GM18868 (cell line): Measurements from ENCODE around the gene ARHGEF1.

Source experiments
- ATAC-seq: cut with Tn5 transposase; IDR thresholded peaks from one replicate; pipeline ENCODE4 v1.9.1; 2021; ENCODE audit warnings: mild to moderate bottlenecking, moderate library complexity; ENCODE audit not compliant: unreplicated experiment

The ARHGEF1 gene

DNA sequence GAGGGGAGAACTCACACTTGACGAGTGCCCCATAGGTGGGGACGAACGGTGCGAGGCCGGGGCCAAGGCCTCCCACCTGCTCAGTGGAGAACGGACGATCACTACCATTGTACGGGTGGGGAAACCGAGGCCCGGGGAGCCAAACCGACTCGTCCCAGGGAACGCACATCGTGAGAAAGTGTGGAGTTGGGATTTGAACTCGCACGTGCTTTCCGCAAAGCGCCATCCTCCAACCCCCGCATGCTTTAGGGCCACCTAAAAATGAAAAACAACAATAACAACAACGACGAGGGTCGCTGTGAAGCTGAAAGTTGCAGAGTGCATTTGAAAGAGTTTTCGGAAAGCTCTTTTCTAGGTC, 458 bp downstream of the ARHGEF1 start:
- ATAC-seq = no peak

DNA sequence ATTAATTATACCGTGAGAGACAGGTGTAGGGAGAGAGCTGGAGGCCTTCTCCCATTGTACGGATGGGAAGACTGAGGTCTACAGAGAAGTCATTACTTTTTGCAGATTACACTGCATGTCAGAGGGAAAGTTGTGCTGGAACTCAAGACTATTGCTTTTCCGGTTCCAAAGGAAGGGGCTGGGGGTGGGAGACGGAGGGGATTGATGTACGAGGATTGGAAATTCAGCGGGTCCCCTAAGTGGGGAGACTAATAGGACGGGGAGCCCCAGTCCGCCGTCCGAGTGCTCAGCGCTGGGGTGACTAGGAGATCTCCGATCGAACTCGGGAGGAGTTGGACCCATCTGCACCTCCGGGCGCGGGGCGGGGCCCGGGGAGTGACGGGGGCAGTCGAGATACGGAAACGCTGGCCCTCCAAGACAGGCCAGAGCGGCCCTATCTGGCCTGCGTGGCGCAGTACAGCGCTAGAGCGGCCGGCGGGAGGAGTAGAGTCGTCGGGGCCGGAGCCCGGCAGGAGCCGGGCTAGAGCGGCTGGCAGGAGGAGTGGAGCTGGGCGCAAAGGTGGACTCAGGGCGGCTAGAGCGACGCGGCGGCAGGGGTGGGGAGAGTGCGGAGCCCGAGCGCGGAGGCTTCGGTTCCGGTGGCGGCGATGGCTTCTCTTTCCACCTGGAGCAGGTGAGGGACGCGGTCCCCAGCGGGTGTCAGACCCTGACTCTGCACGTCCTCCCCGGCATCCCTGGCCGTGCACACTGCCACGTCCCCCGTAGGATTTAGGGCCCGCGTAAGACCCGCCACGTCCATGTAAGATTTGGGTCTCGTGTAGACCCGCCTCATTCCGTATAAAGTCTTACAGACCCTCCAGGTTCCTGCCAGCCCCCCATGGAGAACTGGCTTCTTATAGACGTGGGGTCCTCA, 1.1 kb downstream of the ARHGEF1 start:
- peak; percentile 82 for ATAC-seq

DNA sequence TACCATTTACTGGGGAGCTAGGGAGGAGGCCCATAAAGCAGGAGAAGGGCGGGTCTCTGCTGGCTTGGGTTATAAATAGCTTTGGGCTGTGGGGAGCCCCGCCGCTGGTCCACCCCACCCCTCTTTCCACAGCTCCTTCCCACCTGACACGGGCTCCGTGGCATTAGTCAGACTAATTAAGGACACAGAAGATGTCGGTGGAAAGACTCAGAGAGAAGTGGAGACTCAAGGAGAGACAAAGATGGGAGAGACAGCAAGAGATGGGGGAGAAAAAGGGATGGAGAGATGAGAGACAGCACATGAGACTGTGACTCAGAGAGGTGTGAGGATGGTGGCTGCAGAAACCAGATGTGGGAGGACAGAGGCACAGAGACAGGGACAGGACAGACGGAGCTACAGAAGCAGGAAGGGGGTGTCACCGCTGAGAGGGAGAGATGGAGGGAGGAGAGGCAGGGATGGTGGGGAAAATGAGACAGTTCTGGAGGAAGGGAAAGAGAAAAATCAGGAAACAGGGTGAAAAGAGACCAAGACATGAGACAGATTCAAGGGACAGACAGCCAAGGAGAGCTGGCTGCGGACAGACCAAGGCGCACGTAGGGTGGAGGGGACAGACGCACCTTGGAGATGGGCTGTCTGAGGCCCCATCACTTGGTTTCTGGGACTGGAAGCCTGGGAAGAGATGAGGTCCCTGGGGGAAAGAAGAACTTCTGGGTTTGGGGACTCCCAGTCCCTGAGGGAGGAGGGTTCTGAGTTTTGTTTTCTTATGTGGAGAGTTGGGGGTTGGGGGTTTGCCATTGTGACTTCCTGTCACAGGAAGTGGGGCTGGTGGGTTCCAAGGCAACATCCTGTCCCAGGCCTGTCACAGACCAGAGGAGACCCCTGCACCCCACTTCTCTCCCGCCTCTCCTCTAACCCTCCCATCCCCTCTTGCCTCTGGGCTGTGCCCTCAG, 4.1 kb downstream of the ARHGEF1 start:
- no peak for ATAC-seq

DNA sequence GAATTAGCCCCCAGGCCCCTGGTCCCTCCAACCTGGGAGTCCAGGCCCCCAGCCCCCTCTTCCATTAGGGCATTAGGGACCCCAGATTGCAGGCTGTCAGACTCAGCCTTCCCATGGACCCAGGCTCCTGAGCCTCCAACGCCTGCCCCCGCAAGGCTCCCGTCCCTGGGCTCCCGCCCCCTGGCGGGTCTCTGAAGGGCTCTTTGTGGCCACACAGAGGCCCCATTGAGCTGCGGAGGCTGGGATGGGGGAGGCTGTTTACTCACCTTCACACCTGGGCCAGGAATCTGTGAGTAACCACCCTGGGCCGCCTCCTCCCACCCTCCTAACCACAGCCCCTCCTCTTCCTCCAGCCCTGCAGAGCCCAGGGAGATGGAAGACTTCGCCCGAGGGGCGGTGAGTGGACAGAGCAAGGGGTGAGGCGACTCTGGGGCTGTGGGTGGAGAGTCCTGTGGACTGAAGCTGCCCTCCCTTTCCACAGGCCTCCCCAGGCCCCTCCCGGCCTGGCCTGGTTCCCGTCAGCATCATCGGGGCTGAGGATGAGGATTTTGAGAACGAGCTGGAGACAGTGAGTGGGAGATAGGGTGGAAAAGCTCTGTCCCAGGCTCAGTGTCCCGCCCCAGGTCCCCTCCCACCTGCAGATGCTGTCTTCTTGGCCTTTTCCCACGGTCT, 4.9 kb downstream of the ARHGEF1 start:
- no peak for ATAC-seq

DNA sequence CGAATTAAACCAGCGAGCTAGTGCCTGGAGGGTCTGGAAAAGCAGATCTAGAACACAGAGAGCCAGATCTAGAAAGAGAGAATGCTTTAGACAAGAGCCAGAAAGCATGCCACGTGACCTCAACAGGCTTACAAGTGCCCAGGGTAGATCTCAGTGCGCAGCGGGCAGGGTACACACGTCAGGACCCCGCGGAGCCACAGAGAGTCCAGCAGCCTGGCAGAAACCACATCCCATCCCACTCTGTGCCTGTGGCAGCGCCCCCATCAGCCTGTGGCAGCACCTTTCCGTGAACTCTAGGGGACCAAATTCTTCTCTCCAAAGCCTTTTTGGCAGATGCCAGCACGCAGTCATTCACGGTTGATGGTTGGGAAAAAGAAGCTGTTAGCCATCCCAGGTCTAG, 5.9 kb downstream of the ARHGEF1 start:
- no peak for ATAC-seq

DNA sequence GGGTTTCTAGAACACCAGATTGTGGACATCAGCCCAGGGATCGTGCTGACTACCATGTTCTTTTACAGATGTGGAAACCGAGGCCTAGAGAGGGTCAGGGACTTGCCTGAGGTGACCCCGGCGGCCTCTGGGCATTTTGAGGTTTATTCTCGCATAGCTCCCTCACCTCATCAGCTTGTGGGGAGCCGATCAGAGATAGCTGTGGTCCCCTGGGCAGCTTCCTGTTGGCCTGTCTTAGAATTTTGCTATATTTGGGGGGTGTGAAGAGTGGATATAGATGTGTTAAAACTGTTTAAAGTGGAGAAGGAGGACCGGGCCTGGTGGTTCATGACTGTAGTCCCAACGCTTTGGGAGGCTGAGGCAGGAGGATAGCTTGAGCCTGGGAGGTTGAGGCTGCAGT, 6.9 kb downstream of the ARHGEF1 start:
- ATAC-seq = no peak

DNA sequence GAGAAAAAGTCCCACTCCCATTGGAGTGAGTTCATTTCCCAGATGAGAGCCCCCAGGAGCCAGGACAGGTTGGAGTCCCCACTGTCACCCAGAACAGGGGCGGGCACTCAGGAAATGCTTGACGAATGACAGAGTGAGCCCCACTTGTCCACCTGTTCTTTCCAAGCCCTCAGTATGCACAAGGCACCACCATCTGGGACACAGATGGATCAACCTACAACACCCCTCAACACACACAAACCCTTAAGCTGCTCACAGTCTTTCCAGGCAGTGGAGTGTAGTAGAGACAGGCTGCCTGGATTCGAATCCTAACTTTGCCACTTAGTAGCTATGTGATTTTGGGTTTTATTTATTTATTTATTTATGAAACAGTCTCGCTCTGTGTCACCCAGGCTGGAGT, 8.0 kb downstream of the ARHGEF1 start:
- no peak for ATAC-seq

DNA sequence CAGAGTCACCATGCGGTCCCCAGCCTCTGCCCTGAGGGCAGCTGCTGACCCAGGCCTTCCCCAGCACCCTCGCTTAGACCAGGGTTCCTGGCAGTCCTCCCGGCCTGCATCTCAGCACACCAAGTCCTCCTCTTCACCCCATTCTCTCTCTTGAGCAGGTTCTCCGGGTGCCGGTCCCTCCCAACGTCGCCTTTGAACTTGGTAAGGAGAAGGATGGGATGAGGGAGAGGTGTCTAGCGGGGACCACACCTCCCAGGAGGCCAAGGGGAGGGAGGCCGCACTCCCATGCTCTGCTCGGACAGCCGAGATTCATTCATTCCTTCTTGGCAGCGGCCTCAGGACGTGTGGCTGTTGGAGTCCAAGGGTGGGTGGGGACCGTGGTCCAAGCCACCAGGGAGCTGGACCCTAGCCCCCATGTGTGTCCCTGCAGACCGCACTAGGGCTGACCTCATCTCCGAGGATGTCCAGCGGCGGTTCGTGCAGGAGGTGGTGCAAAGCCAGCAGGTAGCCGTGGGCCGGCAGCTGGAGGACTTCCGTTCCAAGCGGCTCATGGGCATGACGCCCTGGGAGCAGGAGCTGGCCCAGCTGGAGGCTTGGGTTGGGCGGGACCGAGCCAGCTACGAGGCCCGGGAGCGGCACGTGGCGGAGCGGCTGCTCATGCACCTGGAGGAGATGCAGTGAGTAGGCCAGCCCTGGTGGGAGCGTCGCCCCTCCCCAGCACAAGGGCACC, 9.4 kb downstream of the ARHGEF1 start:
- ATAC-seq = no peak

DNA sequence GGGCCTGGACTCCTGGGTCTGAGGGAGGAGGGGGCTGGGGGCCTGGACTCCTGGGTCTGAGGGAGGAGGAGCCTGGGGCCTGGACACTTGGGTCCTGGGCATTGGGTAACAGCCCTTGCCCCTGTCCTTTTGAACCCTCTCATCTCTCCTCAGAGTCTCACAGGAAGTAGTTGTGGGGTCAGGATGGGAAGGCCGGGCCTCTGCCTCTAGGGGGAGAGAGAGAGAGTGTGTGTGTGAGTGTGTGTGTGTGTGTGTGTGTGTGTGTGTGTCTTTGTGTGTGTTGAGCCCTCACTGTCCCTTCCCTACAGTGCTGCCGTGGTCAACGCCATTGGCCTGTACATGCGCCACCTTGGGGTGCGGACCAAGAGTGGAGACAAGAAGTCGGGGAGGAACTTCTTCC, 10.9 kb downstream of the ARHGEF1 start:
- ATAC-seq = no peak

DNA sequence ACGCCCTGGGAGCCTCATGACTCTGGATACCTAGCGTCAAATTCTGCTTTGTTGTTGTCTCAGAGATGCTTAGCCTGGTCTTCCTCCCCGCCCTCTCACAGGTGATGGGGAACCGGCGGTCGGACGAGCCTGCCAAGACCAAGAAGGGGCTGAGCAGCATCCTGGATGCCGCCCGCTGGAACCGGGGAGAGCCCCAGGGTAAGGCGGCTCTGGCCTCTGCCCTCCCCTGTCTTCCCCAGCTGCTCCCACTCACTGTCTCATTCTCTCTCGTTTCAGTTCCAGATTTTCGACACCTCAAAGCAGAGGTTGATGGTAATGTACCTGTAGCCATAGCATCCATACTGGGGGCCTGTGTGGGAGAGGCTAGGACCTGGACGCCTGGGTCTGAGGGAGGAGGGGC, 11.4 kb downstream of the ARHGEF1 start:
- no peak for ATAC-seq

DNA sequence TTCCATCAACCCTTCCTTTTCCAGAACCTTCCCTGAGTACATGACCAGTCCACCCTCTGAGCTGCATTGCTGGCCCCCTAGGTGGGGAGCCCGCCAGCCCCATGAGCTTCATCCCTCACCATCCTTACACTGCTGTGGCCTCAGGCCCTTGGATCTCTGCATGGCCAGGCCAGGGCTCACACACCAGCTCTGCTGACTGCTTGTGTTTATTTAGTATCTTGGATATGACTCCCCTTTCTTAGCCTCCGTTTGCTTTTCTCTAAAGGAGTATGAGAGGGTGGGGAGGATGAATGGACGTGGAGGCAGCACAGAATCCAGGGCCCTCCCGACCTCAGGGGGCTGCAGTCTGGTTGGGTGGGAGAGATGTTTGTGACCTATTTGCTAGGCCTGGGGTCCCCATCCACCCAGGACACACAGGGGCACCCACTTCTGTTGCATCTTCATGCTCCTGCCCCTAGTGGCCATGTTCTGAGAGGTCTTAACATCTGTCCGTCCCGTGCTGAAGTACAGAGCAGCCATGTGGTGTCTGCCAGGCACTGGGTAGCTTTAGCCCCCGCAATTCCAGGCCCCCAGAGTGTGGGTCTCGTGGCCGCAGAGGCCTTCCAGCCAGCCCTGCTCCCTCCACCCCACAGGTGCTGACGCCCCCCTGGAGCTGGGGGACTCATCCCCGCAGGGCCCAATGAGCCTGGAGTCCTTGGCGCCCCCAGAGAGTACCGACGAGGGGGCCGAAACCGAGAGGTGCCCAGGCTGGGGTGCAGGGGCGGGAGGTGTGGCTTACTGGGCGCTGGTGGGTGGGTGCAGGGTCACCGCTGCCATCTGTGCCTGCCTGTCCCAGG, 13.0 kb downstream of the ARHGEF1 start:
- ATAC-seq = no peak

DNA sequence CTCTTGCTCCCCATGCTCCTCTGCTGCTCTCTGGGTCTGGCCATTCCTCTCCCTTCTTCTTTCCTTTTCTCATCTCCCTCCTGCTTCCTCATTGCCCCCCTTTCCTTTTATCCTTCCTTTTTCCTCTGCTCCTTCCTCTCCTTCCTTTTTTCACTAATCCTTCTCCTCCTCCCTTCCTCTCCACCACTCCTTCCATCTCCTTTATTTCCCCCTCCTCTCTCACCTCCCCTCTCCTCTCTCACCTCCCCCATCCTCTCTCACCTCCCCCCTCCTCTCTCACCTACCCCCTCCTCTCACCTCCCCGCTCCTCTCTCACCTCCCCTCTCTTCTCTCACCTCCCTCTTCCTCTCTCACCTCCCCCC, 13.6 kb downstream of the ARHGEF1 start:
- no peak for ATAC-seq

DNA sequence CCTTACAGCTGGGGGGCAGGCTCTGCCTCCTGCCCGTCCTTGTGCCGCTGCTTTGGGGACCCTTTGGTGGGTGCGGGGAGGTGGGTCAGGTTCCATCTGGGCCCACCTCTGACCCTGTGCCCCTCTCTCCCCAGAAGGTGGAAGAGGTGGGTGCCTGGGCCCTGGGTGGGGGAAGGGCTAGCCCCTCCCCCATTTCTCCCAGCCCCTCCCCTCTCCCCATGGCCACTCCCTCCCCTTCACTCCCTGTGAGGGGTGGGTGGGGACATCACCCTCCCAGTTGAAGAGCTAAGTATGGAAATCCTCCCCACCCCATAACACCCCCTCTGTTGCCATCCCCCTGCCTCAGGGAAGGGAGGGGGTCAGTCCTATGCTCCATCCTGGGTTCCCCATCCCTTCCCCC, 14.2 kb downstream of the ARHGEF1 start:
- ATAC-seq = no peak

DNA sequence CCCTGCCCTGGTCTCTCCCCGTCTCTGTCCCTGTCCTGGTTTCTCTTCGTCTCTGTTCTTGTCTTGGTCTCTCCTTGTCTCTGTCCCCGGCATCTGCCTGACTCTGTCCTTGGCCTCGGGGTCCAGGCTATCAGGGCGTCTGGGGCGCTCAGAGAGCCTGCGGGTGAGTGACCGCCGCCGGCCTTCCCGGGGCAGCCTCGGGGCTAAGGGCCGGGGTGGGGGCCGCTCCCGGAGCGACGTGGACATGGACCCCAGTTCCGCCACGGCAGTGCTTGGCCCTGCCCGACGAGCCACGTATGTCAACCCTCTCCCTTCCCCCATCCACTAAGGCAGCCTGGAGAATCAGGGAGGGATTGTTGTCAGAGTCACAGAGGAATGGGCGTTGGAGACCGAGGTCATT, 14.8 kb downstream of the ARHGEF1 start:
- ATAC-seq = no peak

DNA sequence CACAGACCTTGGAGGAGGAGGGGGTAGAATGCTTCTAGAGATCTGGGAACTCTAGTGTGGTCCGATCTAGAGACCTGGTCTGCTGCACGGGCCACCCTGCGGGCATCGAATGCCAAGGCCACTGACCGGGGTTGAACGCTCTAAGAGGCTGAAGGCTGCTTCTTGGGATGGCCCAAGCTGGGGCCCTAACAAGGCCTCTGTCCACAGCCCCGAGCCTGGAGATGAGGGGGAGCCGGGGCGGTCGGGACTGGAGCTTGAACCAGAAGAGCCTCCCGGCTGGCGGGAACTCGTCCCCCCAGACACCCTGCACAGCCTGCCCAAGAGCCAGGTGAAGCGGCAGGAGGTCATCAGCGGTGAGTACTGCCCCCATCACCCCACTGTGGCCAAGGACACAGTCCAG, 15.3 kb downstream of the ARHGEF1 start:
- no peak for ATAC-seq

DNA sequence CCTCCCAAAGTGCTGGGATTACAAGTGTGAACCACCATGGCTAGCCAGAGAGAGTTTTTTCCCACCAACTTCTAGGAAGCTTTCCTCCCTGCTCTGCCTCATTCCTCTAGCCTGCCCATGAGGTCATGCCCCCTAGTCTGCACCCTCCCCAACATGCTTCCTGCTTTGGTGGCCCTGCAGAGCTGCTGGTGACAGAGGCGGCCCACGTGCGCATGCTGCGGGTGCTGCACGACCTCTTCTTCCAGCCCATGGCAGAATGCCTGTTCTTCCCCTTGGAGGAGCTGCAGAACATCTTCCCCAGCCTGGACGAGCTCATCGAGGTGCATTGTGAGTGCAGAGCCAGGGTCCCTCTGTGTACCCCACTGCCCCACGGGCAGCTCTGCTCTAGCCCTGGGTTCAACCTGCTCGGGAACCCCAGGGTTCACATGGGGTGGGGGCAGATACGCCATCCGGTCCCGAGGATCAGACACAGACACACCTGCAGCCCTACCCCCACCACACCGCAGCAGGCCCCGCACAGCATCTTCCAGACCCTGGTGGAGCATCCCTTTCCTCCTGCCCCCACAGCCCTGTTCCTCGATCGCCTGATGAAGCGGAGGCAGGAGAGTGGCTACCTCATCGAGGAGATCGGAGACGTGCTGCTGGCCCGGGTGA, 18.9 kb downstream of the ARHGEF1 start:
- ATAC-seq = no peak

DNA sequence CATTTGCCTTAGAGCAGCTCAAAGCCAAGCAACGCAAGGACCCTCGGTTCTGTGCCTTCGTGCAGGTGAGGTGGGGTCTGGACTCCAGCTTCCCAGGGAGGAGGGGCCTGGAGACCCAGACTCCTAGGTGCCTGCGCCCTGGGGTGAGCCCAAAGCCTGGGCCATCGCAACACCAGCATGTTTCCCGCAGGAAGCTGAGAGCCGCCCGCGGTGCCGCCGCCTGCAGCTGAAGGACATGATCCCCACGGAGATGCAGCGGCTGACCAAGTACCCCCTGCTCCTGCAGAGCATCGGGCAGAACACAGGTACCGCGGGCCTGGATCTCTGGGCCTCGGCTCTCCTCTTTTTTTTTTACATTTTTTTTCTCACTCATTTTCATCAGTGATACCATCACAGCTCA, 19.6 kb downstream of the ARHGEF1 start:
- no peak for ATAC-seq

DNA sequence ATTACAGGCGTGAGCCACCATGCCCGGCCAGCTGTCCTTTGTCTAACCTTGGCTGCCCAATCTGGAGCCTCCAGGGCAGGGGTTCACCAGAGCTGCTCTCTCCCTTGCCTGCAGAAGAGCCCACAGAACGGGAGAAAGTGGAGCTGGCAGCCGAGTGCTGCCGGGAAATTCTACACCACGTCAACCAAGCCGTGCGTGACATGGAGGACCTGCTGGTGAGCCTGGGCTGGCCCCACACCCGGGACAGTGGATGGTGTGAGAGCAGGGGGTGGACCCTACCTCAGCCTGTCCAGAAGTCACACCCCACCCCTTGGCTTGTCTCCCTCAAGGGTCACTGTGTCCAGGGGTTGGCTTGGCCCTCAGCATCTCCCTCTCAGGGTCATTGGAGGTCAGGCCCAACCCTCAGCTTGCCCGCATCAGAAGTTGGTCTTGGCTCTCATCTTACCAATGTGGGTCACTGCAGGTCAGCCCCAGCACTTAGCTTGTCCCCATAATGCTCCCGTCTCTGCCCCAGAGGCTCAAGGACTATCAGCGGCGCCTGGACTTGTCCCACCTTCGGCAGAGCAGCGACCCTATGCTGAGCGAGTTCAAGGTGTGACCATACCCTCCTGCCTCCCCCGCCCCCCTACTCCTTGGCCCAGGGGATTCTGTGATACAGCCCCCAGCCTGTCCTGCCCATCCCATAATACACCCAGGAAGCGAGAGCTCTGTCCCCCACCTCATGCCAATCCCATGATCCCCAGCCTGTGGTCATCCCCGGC, 20.4 kb downstream of the ARHGEF1 start:
- ATAC-seq = no peak
